Right hindlimb (tissue), 1 donor: ENCODE measurements around the gene TMLHE.
"Not testable (repeated sequence)": the region's sequence is repeated elsewhere in the genome, so short reads cannot be mapped to it uniquely, and the experiment has no call there.

Experiments
- DNase-seq: peaks from one replicate; pipeline ENCODE4 v3.0.0-alpha.2; 2018

TMLHE gene

DNA sequence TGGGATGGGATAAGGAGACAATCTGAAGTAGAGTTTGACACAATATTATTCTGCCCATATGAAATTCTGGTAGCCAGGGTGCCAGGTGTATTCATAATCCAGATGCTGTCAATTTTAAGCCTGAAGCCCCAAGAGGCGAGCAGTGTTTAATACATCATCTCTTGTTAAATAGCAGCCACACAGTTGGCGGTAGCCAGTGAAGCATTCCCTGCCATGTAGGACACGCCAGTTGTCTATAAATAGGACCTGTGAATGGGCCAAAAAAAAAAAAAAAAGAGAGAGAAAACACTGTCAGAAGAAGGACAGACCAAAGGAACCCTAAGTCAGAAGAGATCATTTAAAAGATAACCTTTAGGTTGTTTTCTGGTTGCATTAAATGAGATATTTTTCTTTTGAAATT, 121.3 kb downstream of the TMLHE start:
- DNase-seq: not testable (repeated sequence)

GRCh38 chrX:155477136-155477535, 135.6 kb downstream of the TMLHE start:
- DNase-seq: not testable (repeated sequence)

- DNase-seq: not testable (repeated sequence)
These were observed 146.3 kb downstream of the TMLHE start for GRCh38 chrX:155466269-155466938.

DNA sequence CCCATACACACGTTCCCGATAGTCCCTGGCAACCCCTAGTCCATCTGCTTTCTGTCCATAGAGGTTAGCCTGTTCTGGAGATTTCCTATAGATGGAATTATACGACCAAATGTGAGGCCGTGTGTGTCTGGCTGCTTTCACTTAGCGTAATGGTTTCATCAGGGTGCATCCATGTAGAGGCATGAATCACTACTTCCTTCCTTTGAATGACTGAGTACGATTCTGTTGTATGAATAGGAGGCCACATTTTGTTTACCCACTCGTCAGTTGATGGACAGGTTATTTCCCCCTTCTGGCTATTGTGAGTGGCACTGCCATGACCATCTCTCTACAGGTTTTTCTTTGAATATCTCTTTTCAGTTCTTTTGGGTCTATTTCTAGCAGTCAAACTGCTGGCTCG, 152.3 kb downstream of the TMLHE start:
- not testable (repeated sequence) for DNase-seq

DNA sequence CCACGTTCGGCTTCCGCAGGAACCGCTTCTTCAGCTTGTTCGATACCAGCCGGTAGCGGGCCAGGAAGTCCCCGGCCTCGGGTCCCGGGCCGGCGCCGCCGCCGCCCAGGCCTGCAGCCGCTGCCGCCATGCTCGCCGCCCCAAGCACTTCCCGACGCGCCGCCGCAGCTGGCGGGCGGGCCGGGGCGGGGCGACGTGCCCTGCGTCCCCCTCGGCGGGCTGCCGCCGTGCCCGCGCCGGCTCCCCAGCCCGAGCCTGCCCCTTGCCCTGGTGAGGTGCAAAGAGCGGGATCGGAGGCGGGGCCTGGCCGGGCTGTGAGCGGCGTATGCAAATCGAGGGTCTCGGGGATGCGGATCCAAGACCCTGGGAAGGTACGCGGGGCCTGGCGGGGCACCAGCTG, 154.3 kb downstream of the TMLHE start, which contains the start of gene F8A3:
Gene F8A3, minus strand, starts transcription at position 150 of the 400 bp plus-strand sequence. Its CDS starts 20 bp downstream, at position 130.
- not testable (repeated sequence) for DNase-seq

GRCh38 chrX:155457761-155458447, 154.8 kb downstream of the TMLHE start:
- not testable (repeated sequence) for DNase-seq

DNA sequence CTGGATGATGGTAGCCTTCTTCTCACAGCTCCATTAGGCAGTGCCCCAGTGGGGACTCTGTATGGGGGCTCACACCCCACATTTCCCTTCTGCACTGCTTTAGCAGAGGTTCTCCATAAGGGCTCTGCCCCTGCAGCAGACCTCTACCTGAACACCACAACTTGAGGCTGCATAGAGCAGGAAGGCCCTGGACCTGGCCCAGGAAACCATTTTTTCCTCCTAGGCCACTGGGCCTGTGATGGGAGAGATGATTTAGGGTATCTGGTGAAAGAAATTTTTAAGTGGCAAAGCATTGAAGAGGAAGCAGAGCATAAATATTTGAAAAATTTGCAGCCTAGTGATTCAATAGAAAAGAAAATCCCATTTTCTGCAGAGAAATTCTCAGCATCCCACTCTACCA, 171.7 kb downstream of the TMLHE start:
- DNase-seq: no peak
